Testis (tissue), 2 donors: ENCODE results near the gene ADPRS.

ENCODE experiments used
- POLR2A ChIP-seq: fragments of 450-650 bp; IDR thresholded peaks from one replicate; pipeline ENCODE4 v1.6.1; 2017; ENCODE audit warnings: antibody characterized with exemption, mild to moderate bottlenecking, moderate library complexity
- TF ChIP-seq, protein P1 (sequence below), 3 experiments: fragments of 450-650 bp in 2 of 3; fragments of 200-600 bp in 1 of 3; sonication (generic) in 1 of 3; IDR thresholded peaks; one replicate each; pipeline ENCODE4 v1.5.1; 2016 to 2019; ENCODE audit warnings: antibody characterized with exemption in 3 of 3, mild to moderate bottlenecking in 2 of 3, moderate library complexity in 1 of 3

DNA sequence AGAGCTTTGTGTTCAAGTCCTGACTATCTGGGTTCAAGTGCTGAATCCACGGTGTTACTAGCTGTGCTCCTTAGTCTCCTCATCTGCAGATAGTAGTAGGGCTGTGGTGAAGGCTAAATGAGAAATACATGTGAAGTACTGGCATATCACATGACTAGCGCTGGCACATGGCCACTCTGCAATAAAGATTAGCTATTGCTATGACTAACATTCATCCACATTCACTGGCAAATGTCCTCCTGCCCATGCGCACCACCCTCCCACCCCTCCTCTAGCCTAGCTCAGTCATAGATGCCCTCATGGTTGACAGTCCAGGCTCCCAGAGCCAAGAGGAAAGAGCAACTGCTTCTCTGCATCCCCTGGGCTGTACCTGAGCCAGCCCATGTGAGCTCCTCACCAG lies 44.8 kb downstream of the ADPRS start:
- TF ChIP-seq, protein P1, sequence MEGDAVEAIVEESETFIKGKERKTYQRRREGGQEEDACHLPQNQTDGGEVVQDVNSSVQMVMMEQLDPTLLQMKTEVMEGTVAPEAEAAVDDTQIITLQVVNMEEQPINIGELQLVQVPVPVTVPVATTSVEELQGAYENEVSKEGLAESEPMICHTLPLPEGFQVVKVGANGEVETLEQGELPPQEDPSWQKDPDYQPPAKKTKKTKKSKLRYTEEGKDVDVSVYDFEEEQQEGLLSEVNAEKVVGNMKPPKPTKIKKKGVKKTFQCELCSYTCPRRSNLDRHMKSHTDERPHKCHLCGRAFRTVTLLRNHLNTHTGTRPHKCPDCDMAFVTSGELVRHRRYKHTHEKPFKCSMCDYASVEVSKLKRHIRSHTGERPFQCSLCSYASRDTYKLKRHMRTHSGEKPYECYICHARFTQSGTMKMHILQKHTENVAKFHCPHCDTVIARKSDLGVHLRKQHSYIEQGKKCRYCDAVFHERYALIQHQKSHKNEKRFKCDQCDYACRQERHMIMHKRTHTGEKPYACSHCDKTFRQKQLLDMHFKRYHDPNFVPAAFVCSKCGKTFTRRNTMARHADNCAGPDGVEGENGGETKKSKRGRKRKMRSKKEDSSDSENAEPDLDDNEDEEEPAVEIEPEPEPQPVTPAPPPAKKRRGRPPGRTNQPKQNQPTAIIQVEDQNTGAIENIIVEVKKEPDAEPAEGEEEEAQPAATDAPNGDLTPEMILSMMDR (IDR thresholded peaks at IDR 0.05), result no peak
- no peak for TF ChIP-seq POLR2A
